ELR (cell line): ENCODE data around the gene GHR.
A peak's percentile ranks its signal among the peaks of the same experiment; 100 is the strongest.
"Not testable (repeated sequence)": the region's sequence is repeated elsewhere in the genome, so short reads cannot be mapped to it uniquely, and the experiment has no call there.

Experiments used
- DNase-seq: peaks from one replicate; pipeline ENCODE4 v3.0.0-alpha.2; 2015; ENCODE audit warnings: low read depth

Gene GHR

GRCh38 chr5:42569953-42570548 is 146.8 kb downstream of the GHR start:
- DNase-seq, result no peak

DNA sequence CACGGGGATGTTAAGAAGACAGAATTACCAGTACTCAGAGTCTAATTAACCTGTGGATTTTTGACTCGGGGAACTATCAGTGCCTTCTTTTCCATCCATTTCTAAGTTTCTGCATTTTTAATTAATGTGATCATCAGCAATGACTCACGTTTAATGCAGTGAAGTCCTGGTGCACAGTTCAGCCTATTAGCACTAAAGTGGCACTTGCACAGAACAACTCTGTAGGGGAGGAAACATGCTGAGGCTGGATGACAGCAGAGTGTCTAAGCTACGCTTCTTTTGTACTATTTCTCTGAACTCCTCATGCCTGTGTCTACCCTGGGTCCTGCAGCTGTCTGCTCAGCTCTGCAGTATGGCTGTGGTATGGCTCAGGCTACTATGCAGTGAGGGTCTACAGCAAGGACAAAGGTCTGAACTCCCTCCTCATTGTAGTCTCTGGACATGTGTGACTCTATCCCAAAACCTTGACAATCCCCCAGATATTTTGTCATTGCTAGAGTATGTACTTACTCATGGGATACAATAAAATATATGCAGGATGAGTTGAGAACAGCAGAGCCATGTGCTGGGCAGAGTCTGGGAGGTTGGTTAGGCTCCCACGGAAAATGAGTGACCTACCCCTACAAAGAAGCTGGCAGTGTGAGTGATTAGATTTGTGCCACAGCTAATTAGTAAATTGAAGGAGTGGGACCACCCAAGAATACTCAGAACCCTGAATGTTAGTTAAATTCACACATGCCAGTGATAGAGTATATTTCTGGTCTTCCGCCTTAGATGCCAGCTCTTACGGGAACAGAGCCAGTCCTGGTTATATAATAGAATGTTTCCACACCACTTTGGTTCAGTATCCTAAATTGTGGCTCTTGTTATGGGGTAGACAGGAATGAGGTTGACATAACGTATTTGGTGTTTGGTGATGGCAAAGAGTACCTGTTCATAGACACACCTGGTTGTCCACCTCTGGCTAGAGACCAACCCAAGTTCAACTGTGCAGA is 148.0 kb downstream of the GHR start:
- DNase-seq, result no peak

DNA sequence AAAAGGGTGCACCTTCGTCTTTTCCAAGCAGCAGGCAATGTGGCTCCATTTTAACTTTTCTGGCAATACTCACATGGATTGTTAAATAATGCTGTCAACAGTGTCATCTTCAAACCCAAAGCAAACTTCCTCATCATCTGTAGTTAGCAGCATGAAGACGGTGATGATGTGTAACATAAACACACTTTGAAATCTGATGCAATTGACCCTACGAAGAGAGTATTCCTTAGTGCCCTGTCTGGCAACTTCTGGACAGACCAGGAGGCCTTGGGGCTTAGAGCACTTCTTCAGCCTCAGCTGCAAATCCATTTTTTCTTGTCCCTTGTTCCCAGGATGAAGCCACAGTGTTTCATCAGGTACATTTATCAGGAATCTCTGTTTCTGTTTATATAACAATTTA is 149.1 kb downstream of the GHR start:
- DNase-seq, result no peak

DNA sequence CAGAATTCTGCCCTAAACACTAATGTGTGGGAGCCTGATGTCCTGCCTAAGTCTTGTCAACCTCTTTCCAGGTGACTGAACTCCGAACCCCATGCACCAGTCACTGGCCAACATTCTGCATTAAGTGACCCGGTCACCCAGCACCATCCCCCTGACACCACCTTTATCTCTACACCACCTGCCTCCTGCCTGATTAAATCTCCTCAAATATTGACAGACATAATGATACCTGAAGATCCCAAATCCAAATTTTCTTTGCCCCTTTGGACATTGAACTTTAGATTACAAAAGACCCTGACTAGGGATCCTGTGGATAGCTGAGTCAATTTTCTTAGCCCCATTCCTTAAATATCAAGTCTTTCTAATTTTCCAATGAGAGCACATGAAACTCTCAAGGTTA is 150.1 kb downstream of the GHR start:
- no peak for DNase-seq

GRCh38 chr5:42575914-42576313 is 152.7 kb downstream of the GHR start:
- not testable (repeated sequence) for DNase-seq

- not testable (repeated sequence) for DNase-seq
Observed at GRCh38 chr5:42578901-42579300, 155.7 kb downstream of the GHR start.

- no peak for DNase-seq
Observed at GRCh38 chr5:42579320-42579719, 156.1 kb downstream of the GHR start.

GRCh38 chr5:42581845-42582244 is 158.6 kb downstream of the GHR start:
- DNase-seq, result no peak

DNA sequence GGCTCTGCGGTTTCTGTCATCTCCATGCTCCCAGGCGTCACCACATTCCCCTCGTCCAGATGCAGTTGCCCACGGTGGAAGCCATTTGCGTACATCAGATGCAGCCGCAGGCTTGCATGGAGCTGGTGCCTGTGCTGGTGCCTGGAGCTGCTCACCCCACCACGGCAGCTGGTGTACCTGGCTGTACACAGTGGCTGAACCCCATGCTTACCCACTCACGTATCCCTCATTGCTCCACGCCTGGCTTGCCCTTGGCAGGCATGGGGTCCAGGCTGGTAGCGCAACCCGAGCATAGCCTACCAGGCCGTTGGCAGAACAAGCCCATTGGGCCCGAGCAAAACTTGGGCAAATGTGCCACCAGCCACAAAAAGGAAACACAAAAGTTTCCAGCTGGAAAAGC is 159.5 kb downstream of the GHR start:
- no peak for DNase-seq

- DNase-seq, result peak; percentile 53
Observed at GRCh38 chr5:42583322-42583721, 160.1 kb downstream of the GHR start.

DNA sequence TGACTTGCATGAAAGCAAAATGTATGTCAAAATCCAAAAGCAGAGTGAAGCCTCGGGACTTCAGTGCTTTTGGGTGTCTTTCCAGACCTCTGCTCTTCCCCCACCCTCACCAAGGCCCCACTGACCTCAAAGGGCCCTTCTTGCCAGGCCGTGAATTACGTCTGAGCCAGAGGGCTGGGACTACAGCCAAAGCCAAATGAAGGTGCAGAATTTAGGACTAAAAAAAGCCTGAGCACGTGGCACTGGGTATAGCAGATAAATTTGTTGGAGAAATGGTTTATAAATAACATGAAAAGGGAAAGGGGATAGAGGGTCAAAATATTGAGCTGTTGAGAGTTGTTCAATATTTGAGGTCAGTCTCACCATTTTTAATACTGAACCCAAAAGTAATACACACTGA is 163.4 kb downstream of the GHR start:
- no peak for DNase-seq

DNA sequence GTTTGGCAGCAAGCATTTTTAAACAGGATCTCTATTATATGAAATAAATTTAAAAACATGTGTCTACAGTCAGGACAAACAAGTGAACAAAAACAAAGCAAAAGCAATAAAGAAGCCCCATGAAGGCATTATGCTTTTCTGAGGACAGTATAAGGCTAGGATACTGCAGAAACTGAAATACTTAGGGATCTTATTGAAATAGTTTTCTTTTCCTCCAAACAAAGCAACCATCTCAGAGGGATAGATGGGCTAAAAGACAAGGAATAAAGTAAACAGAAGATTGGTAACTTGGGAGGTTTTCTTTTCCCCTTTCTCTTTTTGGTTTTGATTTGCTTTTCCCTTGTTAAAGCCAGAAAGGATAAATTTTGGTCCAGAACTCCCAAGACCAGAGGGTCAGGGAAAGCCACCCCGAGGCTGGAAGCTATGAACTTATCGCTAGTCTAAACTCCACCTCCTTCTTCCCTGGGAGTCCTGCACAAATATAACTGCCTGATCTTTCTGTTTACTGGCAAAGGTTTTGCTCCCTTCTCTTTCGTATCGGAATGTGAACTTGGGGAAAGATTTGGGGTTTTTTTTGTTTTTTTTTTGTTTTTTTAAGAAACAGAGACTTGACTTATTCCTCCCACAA is 164.0 kb downstream of the GHR start:
- DNase-seq, result no peak

DNA sequence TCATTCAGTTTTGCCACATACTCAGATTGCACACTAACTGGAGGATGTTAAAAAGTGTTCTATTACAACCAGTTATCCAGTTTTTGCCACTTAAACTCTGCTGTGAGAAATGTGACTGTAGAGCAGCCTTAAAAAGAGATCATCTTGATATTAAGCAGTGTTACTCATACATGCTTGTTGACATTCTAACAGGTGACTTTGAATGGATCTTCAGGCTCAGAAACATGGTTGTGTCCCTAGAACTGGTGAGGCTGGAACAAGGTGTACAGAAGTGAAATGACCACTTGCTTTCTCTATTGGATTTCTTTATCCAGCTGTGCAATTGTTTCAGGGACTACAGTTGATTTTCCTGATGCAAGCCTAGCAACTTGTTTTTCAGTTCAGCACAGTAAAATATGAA is 167.3 kb downstream of the GHR start:
- DNase-seq, result no peak

DNA sequence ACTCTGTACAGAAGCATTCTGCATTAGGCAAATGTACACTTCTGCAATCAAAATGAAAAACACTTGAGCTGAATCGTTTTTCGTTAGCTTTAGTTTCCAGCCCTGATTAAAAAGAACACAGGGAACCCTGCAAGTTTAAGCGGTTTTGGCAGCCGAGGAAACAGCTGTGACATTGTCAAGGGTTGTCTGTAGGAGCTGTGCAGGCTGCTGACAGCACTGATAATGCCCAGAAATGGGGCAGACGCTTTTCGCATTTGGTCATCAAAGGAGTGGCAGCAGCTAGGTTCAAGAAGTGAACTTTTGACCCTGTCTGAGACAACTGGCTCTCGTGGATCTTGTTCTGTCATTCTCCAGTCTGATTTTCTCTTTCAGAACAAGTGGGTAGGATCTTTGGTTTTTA is 167.8 kb downstream of the GHR start:
- DNase-seq, result no peak

- DNase-seq, result no peak
Observed at GRCh38 chr5:42592401-42593140, 169.3 kb downstream of the GHR start.

DNA sequence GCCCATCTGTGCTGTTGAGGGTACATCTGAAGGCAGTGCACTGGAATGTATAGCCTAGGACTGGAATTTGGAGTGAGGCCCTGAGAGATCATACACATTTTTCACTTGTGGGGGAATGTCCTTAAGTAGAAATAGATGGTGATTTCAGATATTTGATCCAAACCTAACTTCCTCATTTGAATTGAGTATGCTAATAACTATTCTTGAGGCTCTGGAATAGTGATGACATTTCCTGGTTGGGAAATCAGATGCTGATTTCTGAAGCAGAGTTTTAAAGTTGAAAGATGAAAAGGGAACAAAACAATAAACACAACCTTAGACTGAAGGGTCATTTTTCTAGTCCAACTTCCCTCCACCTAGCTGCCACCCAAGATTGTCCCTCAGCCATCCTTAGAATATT is 170.4 kb downstream of the GHR start:
- no peak for DNase-seq

DNA sequence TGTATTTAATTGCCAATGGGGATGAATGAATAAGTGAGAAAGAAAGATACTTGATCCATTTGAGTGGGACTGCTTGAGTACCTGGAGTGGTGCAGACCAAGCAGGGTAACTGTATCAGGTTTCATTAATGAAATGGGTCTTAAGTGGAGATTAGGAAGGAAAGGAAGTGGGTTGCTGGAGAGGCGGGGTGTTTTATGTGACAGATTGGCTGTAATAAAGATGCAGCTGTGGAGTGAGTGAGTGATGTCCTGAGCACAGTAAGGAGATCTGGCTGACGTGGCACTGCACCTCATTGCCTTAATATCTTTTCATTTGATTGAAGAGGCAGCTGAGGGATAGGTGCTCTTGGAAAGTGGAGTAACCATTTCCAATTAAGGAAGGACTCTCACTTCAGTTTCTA is 172.4 kb downstream of the GHR start:
- DNase-seq, result no peak

DNA sequence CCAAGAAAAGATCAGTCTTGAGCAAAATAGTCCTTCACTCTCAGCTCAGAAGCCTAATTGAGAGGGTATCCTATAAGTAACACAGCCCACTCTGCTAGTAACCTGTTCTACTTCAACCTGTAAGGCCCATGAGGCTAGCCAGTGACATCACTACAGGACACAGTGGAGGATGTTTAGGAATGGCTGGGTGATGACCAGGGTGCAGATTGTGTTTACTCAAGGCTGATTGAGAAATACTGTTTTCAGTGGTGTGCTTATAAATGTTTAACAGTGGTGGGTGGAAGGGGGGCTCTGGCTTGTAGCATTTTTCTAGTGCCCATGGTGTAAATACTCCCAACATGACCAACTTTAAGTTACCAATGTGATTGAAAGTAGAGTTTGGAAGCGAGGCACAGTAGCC is 173.6 kb downstream of the GHR start:
- no peak for DNase-seq

DNA sequence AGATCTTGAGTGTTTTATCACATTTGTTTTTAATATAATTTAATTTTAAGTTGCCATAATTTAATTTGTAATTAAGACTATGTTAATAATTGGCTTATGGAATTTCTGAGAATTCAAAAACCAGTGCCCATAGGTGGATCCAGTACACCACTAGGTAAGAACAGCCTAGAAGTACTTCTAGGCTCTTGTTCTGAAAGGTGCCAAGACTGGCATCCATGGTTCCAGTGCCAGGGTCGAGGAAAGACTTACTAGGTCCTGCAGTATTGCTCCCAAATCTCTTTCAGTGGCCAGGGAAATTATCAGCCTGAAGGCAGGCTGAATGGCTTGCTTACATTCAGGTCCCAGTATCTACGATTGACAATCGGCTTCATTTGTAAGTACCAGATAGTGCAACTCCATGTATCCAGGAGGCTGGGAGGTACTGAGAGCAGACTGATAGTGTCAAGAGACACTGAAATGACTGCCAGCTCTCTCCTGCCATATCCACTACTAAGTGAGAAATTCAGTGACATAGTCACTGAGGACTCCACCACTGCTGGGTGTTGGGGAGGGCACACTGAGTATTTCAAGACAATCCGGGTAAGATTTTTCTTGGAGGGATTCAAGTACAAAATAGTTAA is 174.2 kb downstream of the GHR start:
- no peak for DNase-seq

DNA sequence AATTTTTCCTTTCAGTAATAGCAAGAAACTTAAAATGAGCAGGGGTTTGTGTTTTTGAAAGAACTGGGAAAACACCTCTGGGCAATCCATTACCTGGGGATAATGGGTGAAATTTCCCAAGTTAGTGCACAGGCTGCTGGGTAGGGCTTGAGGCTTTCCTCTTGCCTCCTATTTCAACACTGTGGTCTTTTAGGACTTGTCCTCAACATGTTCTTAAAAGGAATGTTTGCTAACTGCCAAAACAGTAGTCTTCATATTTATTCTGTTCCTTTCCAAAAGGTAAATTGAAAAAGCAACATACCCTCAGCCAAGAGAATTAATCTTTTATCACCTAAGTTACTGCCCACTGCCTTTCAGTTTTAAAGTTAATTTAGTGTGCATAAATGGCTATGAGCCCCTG is 175.1 kb downstream of the GHR start:
- DNase-seq, result no peak

GRCh38 chr5:42599106-42599505 is 175.9 kb downstream of the GHR start:
- no peak for DNase-seq

GRCh38 chr5:42600441-42600840 is 177.2 kb downstream of the GHR start:
- no peak for DNase-seq
